Esophagus squamous epithelium (tissue), 5 donors: ENCODE data around the gene SORL1. TPM values are rescaled to one million over a fixed set of nuclear protein-coding genes. Genes with fewer than 3 reads are reported as not detected.

Source experiments
- DNase-seq: peaks from one replicate; lab custom pipeline; 2025; lab: John Stamatoyannopoulos, UW
- H3K27ac ChIP-seq, 4 donors: fragments of 200-600 bp; sonication (generic); one replicate each; pipeline ENCODE4 v1.5.1; 2016 to 2019; ENCODE audit warnings: mild to moderate bottlenecking in 1 of 4
- H3K27me3 ChIP-seq, 4 donors: fragments of 200-600 bp; sonication (generic); 1 replicate in 3 of 4; 2 replicates in 1 of 4; pipeline versions ENCODE4 v1.5.1 to v1.6.0; 2017 to 2021; ENCODE audit warnings: antibody characterized with exemption in 1 of 4
- H3K36me3 ChIP-seq, 3 donors: fragments of 200-600 bp; sonication (generic); one replicate each; pipeline ENCODE4 v1.5.1; 2016 to 2019
- H3K4me1 ChIP-seq, 3 donors: fragments of 200-600 bp; sonication (generic); one replicate each; pipeline ENCODE4 v1.5.1; 2017 to 2019
- H3K4me3 ChIP-seq, 4 donors: fragments of 200-600 bp; sonication (generic); 1 replicate in 3 of 4; 2 replicates in 1 of 4; pipeline ENCODE4 v1.5.1; 2016 to 2019; ENCODE audit warnings: mild to moderate bottlenecking in 2 of 4, moderate library complexity in 1 of 4
- H3K9me3 ChIP-seq, 3 donors: fragments of 200-600 bp; sonication (generic); one replicate each; pipeline ENCODE4 v1.5.1; 2016 to 2019
- POLR2A ChIP-seq, 4 donors: fragments of 450-650 bp; IDR thresholded peaks; one replicate each; pipeline ENCODE4 v1.6.1; 2017; ENCODE audit warnings: antibody characterized with exemption in 4 of 4, mild to moderate bottlenecking in 4 of 4, moderate library complexity in 3 of 4
- WGBS, 2 donors: methylation state at CpG; one replicate each; pipeline ENCODE4 v1.1.5; 2018; 5-methylcytosine and 5-hydroxymethylcytosine counted together
- intact Hi-C: fragments of 100-400 bp; cut with DNase I; formaldehyde crosslinking; loops from one replicate; pipeline ENCODE4 v1.15.0; 2022
- total RNA-seq, 4 donors: library from RNA; depleted of rRNA; stranded (reverse); fragments of >200 nt; gene quantifications; one replicate each; pipeline ENCODE4 v1.1.0, GENCODE V29; 2016
- TF ChIP-seq, protein P1 (sequence below), 6 experiments: fragments of 450-650 bp in 4 of 6; fragments of 200-600 bp in 2 of 6; sonication (generic) in 2 of 6; IDR thresholded peaks; one replicate each; pipeline ENCODE4 v1.5.1; 2016 to 2019; ENCODE audit warnings: antibody characterized with exemption in 6 of 6, mild to moderate bottlenecking in 4 of 6, moderate library complexity in 4 of 6
- donor health status: DM: yes; HTN: yes; CAD: no.

SORL1 gene
- total RNA-seq, 4 donors from 2014 or later, result 6.8 to 19.9 (median 16.3) TPM

GRCh38 chr11:121437686-121438078, 14.4 kb upstream of the SORL1 start:
- Histone ChIP-seq H3K27me3 (no peaks in the 10 kb centered on the region), H3K27ac (peak overlapping the region in 1 of 4 donors; percentile 9), H3K4me1 (peaks cover 11 to 80% (median 18%) of the 10 kb centered on the region in 3 donors), H3K4me3 (no peak overlapping the region), H3K36me3 (no peaks in the 10 kb centered on the region), H3K9me3 (no peaks in the 10 kb centered on the region)
- WGBS, 2 donors, result 80 to 81% methylated on average over 4 of the region's 4 CpGs
- intact Hi-C loops, result no loop called here
- TF ChIP-seq, protein P1, sequence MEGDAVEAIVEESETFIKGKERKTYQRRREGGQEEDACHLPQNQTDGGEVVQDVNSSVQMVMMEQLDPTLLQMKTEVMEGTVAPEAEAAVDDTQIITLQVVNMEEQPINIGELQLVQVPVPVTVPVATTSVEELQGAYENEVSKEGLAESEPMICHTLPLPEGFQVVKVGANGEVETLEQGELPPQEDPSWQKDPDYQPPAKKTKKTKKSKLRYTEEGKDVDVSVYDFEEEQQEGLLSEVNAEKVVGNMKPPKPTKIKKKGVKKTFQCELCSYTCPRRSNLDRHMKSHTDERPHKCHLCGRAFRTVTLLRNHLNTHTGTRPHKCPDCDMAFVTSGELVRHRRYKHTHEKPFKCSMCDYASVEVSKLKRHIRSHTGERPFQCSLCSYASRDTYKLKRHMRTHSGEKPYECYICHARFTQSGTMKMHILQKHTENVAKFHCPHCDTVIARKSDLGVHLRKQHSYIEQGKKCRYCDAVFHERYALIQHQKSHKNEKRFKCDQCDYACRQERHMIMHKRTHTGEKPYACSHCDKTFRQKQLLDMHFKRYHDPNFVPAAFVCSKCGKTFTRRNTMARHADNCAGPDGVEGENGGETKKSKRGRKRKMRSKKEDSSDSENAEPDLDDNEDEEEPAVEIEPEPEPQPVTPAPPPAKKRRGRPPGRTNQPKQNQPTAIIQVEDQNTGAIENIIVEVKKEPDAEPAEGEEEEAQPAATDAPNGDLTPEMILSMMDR (IDR thresholded peaks at IDR 0.05), result no peak
- TF ChIP-seq POLR2A (IDR thresholded peaks at IDR 0.05), result no peak
- DNase-seq, result no peak

DNA sequence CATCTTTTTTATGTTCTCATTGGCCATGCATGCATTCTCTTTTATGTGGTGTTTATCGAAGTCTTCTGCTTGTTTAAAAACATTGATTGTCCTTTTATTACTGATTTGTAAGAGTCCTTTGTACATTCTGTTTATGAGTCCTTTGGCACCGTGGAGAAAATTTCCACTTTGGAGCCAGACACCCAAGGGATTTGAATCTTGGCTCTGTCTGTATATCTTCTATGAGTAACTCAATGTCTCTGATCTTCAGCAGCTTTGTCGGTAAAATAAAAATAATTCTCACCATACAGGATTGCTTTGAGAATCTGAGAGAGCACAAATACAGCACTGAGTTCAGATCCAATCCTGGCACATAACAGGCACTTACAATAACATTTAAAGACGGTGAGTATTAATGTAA, 12.8 kb upstream of the SORL1 start:
- intact Hi-C loops, result no loop called here
- 39 to 47% methylated on average over 4 of the region's 4 CpGs for WGBS, 2 donors
- TF ChIP-seq POLR2A (IDR thresholded peaks at IDR 0.05), result no peak
- TF ChIP-seq, protein P1 (IDR thresholded peaks at IDR 0.05), result no peak
- no peak for DNase-seq
- H3K27me3 ChIP-seq, result no peaks in the 10 kb centered on the region
- H3K36me3 ChIP-seq, result no peaks in the 10 kb centered on the region
- peaks cover 20 to 96% (median 27%) of the 10 kb centered on the region in 3 donors for H3K4me1 ChIP-seq
- H3K9me3 ChIP-seq, result no peaks in the 10 kb centered on the region
- H3K27ac ChIP-seq, result no peak overlapping the region
- H3K4me3 ChIP-seq, result no peak overlapping the region

- Histone ChIP-seq H3K4me1 (peaks cover 20 to 97% (median 30%) of the 10 kb centered on the region in 3 donors), H3K27me3 (no peaks in the 10 kb centered on the region), H3K4me3 (no peak overlapping the region), H3K27ac (no peak overlapping the region), H3K36me3 (no peaks in the 10 kb centered on the region), H3K9me3 (no peaks in the 10 kb centered on the region)
- TF ChIP-seq, protein P1 (IDR thresholded peaks at IDR 0.05), result no peak
- TF ChIP-seq POLR2A (IDR thresholded peaks at IDR 0.05), result no peak
- intact Hi-C loops, result no loop called here
- no peak for DNase-seq
Measured at GRCh38 chr11:121439759-121440158, 12.4 kb upstream of the SORL1 start.

GRCh38 chr11:121441521-121441920, 10.6 kb upstream of the SORL1 start:
- Histone ChIP-seq H3K4me1 (peaks cover 14 to 97% (median 20%) of the 10 kb centered on the region in 3 donors), H3K9me3 (no peaks in the 10 kb centered on the region), H3K4me3 (no peak overlapping the region), H3K27ac (peak overlapping the region in 3 of 4 donors; percentile 7 to 32 (median 7)), H3K27me3 (no peaks in the 10 kb centered on the region), H3K36me3 (no peaks in the 10 kb centered on the region)
- DNase-seq, result no peak
- TF ChIP-seq, protein P1 (IDR thresholded peaks at IDR 0.05), result no peak
- no peak for TF ChIP-seq POLR2A (IDR thresholded peaks at IDR 0.05)
- 29 to 46% methylated on average over 1 to 2 of the region's 2 CpGs for WGBS, 2 donors
- intact Hi-C loops, result no loop called here

- no peaks in the 10 kb centered on the region for H3K9me3 ChIP-seq
- H3K27ac ChIP-seq, result peak overlapping the region in 3 of 4 donors; percentile 59 to 81 (median 72)
- H3K4me1 ChIP-seq, result peaks cover 9 to 100% (median 15%) of the 10 kb centered on the region in 3 donors
- WGBS, 2 donors, result 35 to 84% methylated on average over 4 of the region's 4 CpGs
- TF ChIP-seq POLR2A (IDR thresholded peaks at IDR 0.05), result no peak
- TF ChIP-seq, protein P1 (IDR thresholded peaks at IDR 0.05), result no peak
- H3K36me3 ChIP-seq, result no peaks in the 10 kb centered on the region
- DNase-seq, result no peak
- no peak overlapping the region for H3K4me3 ChIP-seq
- intact Hi-C loops, result no loop called here
- H3K27me3 ChIP-seq, result no peaks in the 10 kb centered on the region
Measured at GRCh38 chr11:121443688-121444275, 8.3 kb upstream of the SORL1 start.
